MCF 10A (cell line): ENCODE data around the gene DLGAP3. TPM values are rescaled to one million over a fixed set of nuclear protein-coding genes. Genes with fewer than 3 reads are reported as not detected.

ENCODE experiments used
- BruUV-seq: library from RNA; stranded (reverse); fragments of 400-500 nt; replicated peaks from 2 replicates; lab custom pipeline; 2021; lab: Mats Ljungman, UMichigan
- CTCF ChIA-PET: fragments of 300-600 bp; sonication (Branson Sonifier 250); formaldehyde crosslinking; extraction: SDS; loops from one replicate; lab custom pipeline; 2021; ENCODE audit warnings: antibody characterized with exemption, inconsistent platforms; lab: Yijun Ruan, JAX
- POLR2A ChIA-PET: fragments of 300-600, 350-650 bp; sonication (Branson Sonifier 250); formaldehyde crosslinking; extraction: SDS; loops from one replicate; lab custom pipeline; 2020; ENCODE audit warnings: antibody characterized with exemption, inconsistent platforms; lab: Yijun Ruan, JAX
- DNase-seq: peaks from one replicate; pipeline ENCODE4 v3.0.0-alpha.2; 2018; ENCODE audit not compliant: unreplicated experiment
- H3K27ac Mint-ChIP-seq: one replicate; pipeline ENCODE4 v1.8.0; 2022; ENCODE audit warnings: mild to moderate bottlenecking, low read depth, mixed read lengths; ENCODE audit not compliant: unreplicated experiment
- H3K27me3 Mint-ChIP-seq: one replicate; pipeline ENCODE4 v1.8.0; 2022; ENCODE audit warnings: mixed read lengths; ENCODE audit not compliant: insufficient read depth, unreplicated experiment
- H3K36me3 Mint-ChIP-seq: one replicate; pipeline ENCODE4 v1.8.0; 2022; ENCODE audit warnings: mild to moderate bottlenecking, moderate library complexity, mixed read lengths; ENCODE audit not compliant: insufficient read depth, unreplicated experiment
- H3K4me1 Mint-ChIP-seq: one replicate; pipeline ENCODE4 v1.8.0; 2022; ENCODE audit warnings: mixed read lengths; ENCODE audit not compliant: insufficient read depth, unreplicated experiment
- H3K4me3 Mint-ChIP-seq: one replicate; pipeline ENCODE4 v1.8.0; 2022; ENCODE audit warnings: mild to moderate bottlenecking, moderate library complexity, mixed read lengths; ENCODE audit not compliant: unreplicated experiment
- H3K9me3 Mint-ChIP-seq: one replicate; pipeline ENCODE4 v1.8.0; 2022; ENCODE audit warnings: mixed read lengths; ENCODE audit not compliant: unreplicated experiment
- intact Hi-C: fragments of 100-400 bp; cut with micrococcal nuclease; formaldehyde crosslinking; loops from 2 replicates; pipeline ENCODE4 v1.14.1; 2022
- total RNA-seq: library from RNA; stranded (reverse); gene quantifications from 2 replicates; pipeline ENCODE4 v1.2.3, GENCODE V29; 2022
- TF ChIP-seq, protein P1 (sequence below): fragments of 200-600 bp; IDR thresholded peaks from one replicate; pipeline ENCODE4 v1.8.0; 2022; ENCODE audit warnings: antibody characterized with exemption, mild to moderate bottlenecking; ENCODE audit not compliant: unreplicated experiment

DLGAP3 gene
- total RNA-seq, 1 experiment from 2014 or later = 0.14 TPM

DNA sequence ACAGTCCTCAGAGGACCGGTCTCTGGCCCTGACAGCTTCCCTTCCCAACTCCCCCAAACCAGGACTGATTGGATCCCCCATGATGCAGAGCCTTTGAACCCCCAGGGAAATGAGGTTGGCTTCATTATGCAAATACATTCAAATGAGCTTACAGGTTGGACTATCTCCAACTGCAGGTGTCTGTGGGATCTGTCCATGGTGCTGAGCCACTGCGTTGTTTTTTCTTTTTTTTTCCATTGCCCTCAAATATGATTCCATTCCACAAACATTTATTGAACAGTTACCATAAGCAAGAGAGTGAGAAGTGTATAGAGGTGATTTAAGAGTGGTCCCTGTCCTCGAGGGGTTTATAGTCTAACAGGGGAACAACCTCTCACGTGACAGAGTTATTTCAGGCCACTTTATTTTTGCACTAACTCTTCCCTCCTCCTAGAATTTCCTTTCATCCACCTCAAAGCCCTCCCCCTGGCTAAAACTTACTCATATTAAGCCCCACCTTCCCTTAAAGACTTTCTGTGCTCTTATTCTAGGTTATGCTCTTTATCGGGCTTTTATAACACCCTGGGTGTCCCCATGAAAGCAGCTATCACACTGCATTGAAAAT is 21.9 kb downstream of the DLGAP3 start:
- intact Hi-C loops = no loop called here
- ChIA-PET POLR2A (no interaction called here), CTCF (interaction anchor here (0.7 to 1.1 kb wide), 3 partner anchors 8 to 1854 kb away, joined by 3 read pairs; no protein-coding TSS in a partner anchor)
- no TSS peak for BruUV-seq
- Mint-ChIP-seq H3K9me3 (no peaks in the 10 kb centered on the region), H3K4me1 (no peaks in the 10 kb centered on the region), H3K27me3 (peaks cover 18% of the 10 kb centered on the region), H3K27ac (no peak overlapping the region), H3K36me3 (no peaks in the 10 kb centered on the region), H3K4me3 (no peak overlapping the region)
- TF ChIP-seq, protein P1, sequence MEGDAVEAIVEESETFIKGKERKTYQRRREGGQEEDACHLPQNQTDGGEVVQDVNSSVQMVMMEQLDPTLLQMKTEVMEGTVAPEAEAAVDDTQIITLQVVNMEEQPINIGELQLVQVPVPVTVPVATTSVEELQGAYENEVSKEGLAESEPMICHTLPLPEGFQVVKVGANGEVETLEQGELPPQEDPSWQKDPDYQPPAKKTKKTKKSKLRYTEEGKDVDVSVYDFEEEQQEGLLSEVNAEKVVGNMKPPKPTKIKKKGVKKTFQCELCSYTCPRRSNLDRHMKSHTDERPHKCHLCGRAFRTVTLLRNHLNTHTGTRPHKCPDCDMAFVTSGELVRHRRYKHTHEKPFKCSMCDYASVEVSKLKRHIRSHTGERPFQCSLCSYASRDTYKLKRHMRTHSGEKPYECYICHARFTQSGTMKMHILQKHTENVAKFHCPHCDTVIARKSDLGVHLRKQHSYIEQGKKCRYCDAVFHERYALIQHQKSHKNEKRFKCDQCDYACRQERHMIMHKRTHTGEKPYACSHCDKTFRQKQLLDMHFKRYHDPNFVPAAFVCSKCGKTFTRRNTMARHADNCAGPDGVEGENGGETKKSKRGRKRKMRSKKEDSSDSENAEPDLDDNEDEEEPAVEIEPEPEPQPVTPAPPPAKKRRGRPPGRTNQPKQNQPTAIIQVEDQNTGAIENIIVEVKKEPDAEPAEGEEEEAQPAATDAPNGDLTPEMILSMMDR = no peak
- peak; percentile 17 for DNase-seq

DNA sequence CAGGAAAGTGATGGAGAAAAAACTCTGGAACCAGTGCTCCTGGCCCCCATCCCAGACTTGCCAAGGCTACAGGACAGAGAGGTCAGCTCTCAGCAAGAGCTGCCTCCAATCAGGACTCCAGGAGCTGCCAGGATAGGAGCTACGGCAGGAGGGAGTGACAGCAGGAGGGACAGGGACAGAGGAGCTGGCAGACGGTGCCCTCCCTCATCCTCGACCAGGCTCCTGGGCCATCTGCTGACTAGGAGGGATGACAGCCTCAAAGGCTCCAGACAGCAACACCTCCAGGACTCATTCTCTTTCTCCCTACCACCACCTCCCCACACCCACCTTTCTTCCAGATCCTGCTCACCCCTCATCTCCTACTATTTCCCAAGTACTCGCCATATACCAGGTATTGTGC is 22.7 kb downstream of the DLGAP3 start:
- Mint-ChIP-seq H3K27ac (no peak overlapping the region), H3K4me1 (no peaks in the 10 kb centered on the region), H3K36me3 (no peaks in the 10 kb centered on the region), H3K4me3 (no peak overlapping the region), H3K27me3 (peaks cover 27% of the 10 kb centered on the region), H3K9me3 (no peaks in the 10 kb centered on the region)
- intact Hi-C loops = no loop called here
- POLR2A ChIA-PET = no interaction called here
- DNase-seq = no peak
- CTCF ChIA-PET = interaction anchor here (0.7 to 1.1 kb wide), 2 partner anchors 8 to 1853 kb away, joined by 3 read pairs; no protein-coding TSS in a partner anchor
- TF ChIP-seq, protein P1 = no peak
- no TSS peak for BruUV-seq

DNA sequence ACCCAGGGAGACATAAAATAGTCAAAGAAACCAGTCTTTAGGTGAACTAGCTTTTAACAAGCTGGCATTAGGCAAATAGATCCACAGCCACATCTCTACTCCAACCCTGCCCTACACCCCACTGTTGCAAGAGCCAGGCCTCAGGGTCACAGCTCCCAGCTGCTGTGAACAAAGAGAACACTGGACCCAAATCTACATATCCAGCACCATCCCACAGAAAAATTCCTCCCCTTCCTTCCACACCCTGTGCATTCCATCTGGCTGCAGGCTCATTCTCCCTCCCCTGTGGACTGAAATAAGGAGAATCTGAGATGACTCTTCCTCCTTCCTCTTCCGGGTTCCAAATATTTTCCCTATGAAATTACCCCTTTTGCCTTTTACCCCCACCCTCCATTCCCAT is 23.2 kb downstream of the DLGAP3 start:
- Mint-ChIP-seq H3K4me1 (no peaks in the 10 kb centered on the region), H3K4me3 (no peak overlapping the region), H3K9me3 (no peaks in the 10 kb centered on the region), H3K27ac (no peak overlapping the region), H3K36me3 (no peaks in the 10 kb centered on the region), H3K27me3 (peaks cover 32% of the 10 kb centered on the region)
- DNase-seq = no peak
- TF ChIP-seq, protein P1 = no peak
- BruUV-seq = no TSS peak
- intact Hi-C loops = no loop called here
- CTCF ChIA-PET = interaction anchor here (0.6 kb wide), 1 partner anchor 624 kb away, joined by 3 read pairs; no protein-coding TSS in a partner anchor
- POLR2A ChIA-PET = no interaction called here

GRCh38 chr1:34905098-34905459 is 24.4 kb downstream of the DLGAP3 start:
- BruUV-seq = no TSS peak
- H3K4me3 Mint-ChIP-seq = no peak overlapping the region
- intact Hi-C loops = no loop called here

More at GRCh38 chr1:34905098-34905459, 24.4 kb downstream of the DLGAP3 start:
- TF ChIP-seq, protein P1 = no peak
- ChIA-PET CTCF (no interaction called here), POLR2A (no interaction called here)
- H3K27ac Mint-ChIP-seq = no peak overlapping the region
- H3K27me3 Mint-ChIP-seq = peaks cover 32% of the 10 kb centered on the region
- H3K9me3 Mint-ChIP-seq = no peaks in the 10 kb centered on the region
- no peaks in the 10 kb centered on the region for H3K36me3 Mint-ChIP-seq
- no peaks in the 10 kb centered on the region for H3K4me1 Mint-ChIP-seq
- DNase-seq = no peak
